ENCODE data around the gene UFM1.
"Not testable (repeated sequence)": the region's sequence is repeated elsewhere in the genome, so short reads cannot be mapped to it uniquely, and the experiment has no call there.

Gene UFM1

DNA sequence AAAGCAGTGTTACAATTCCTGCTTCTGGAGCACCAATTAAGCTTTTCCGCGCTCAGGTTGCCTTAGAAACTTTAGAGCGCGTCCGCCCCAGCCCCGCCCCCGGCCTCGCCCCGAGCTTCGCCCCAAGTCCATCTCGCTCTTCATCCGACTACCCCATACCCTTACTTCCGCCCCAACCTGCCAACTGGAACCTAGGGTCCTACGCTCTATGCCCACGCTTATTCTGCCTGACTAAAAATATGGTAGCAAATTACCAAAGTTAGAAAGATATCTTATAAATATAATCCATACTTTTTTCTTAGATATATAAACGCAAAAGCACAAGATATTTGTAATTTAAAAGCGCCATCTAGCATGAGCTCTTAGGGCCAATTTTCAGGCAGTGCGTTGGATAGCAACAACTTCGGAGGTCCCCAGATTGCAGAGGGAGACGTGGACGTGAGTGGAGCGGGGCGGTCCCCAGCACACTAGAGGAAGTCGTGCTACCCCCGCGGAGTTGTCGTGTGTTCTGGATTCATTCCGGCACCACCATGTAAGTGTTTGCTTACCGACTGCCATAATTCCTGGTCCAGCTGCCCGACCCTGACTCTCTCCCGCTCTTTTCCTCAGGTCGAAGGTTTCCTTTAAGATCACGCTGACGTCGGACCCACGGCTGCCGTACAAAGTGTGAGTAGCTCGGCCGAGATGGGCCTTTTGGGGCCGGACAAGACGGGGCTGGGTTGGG, at the start of gene UFM1:
TSS of gene UFM1 (plus strand) at position 462 of the 724 bp plus-strand sequence. CDS start at position 531, 69 bp downstream.
- peak; percentile 25 to 91 (median 77) for DNase-seq

GRCh38 chr13:38301236-38301635, 48.4 kb upstream of the UFM1 start:
- no peak for DNase-seq

GRCh38 chr13:38303816-38304320, 45.8 kb upstream of the UFM1 start:
- DNase-seq, result peak in 1 of 56 donors; percentile 1

- DNase-seq, result no peak
These were observed 40.9 kb upstream of the UFM1 start for GRCh38 chr13:38308736-38309135.

- DNase-seq, result no peak
These were observed 40.3 kb upstream of the UFM1 start for GRCh38 chr13:38309397-38309796.

GRCh38 chr13:38311175-38311574, 38.5 kb upstream of the UFM1 start:
- DNase-seq, result not testable (repeated sequence)

GRCh38 chr13:38316129-38316528, 33.5 kb upstream of the UFM1 start:
- DNase-seq, result no peak

- no peak for DNase-seq
These were observed 28.0 kb upstream of the UFM1 start for GRCh38 chr13:38321654-38322053.

DNA sequence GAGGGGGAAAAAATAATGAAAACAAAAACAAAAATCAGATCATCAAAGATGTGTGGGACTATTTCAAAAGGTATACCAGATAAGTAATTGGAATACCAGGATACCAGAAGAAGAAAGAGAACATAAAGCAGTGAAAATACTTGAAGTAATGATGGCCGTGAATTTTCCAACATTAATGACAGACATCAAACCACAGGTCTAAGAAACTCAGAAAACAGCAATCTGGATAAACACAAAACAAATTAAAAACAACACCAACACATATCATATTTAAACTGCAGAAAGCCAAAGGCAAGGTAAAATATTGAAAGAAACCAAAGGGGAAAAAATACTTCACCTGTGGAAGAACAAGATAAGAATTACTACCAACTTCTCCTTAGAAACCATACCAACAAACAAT, 24.2 kb upstream of the UFM1 start:
- no peak for DNase-seq

DNA sequence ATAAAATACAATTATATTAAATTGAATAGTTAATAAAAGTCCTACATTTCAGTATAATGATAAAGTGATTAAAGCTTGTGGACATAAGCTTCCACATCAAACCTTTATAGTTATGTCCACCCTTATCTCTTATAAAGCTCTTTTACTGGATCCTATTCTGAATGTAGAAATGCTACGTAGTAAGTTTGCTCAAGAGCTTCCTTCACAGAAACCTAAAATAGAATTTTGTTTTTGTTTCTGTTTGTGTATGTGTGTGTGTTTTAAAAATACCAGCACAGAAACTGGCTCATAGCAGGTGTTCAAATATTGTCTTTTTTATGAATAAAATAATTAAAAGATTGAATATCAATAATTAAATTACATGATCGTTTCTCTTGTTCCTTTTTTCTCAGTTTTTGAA, 21.0 kb upstream of the UFM1 start:
- no peak for DNase-seq

GRCh38 chr13:38334845-38335244, 14.8 kb upstream of the UFM1 start:
- no peak for DNase-seq

- DNase-seq, result no peak
These were observed 11.6 kb upstream of the UFM1 start for GRCh38 chr13:38338089-38338488.

DNA sequence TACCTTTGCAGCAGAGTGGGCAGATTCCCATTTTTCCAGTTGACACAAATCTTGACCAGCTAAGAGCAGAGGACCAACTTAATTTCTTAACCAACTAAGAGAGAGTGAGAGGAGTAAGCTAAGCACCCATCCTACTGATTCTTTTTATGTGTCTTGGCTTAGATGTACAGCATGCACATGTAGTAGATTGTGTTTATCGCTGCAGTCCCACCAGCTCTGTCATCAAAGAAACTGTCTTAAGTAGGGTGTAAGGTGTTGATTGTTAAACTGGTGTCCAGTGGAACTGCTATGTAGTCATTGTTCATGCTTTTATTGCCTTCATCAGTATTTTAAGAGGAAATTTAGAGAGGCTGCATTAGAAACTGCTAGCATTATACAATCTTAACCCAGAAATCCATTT, 9.0 kb upstream of the UFM1 start:
- DNase-seq, result no peak

GRCh38 chr13:38341149-38341692, 8.4 kb upstream of the UFM1 start:
- DNase-seq, result no peak

DNA sequence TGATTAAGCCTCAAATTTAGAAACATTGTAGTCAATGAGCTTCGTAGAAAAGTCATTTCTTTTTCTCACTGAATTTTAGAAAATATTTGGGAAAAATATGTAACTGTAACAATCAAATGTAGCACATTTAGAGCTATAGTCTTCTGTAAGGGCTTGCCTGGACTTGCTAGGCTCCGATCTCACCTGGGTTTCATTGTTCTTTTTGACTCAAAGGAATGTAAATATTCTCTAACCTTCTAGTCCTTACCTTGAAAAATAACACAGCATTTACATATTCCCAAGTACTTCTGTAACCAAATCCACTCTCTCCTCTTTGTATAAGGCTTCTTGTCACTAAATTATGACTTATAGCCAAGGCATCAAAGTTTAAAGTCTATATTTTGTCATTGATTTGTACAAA, 2.9 kb upstream of the UFM1 start:
- no peak for DNase-seq

- DNase-seq, result peak in 6 of 56 donors; percentile 1 to 40 (median 20)
These were observed 726 bp upstream of the UFM1 start for GRCh38 chr13:38348861-38349389.

DNA sequence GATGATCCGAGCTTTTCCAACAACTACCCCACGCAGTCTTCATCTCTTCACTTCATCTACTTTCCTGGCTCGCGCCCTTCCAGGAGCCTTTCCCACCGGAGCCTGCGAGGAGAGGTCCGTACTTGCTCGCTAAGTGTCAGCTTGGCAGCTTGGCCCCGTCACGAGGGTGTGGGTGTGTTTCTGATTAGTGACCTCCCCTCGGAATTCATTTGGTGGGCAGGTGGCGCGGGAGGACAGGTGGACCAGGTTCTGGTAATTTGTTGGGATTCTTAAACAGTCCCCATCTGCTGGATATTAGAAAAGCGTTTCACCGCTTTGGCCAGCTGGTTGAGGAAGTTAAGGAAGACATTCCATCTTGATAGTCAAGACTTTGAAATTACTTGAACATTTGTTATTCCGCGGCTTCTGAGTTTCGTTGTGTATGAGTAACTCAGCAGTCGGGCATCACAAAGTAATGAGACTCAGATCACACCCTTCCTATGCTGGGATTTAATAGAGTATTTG, 515 bp downstream of the UFM1 start:
- peak in 27 of 56 donors; percentile 6 to 75 (median 54) for DNase-seq

- no peak for DNase-seq
These were observed 6.0 kb downstream of the UFM1 start for GRCh38 chr13:38355595-38356119.

- DNase-seq, result no peak
These were observed 9.0 kb downstream of the UFM1 start for GRCh38 chr13:38358684-38359083.

GRCh38 chr13:38361542-38362262, 12.1 kb downstream of the UFM1 start:
- DNase-seq, result peak in 1 of 56 donors; percentile 0

GRCh38 chr13:38363219-38363618, 13.6 kb downstream of the UFM1 start:
- no peak for DNase-seq

DNA sequence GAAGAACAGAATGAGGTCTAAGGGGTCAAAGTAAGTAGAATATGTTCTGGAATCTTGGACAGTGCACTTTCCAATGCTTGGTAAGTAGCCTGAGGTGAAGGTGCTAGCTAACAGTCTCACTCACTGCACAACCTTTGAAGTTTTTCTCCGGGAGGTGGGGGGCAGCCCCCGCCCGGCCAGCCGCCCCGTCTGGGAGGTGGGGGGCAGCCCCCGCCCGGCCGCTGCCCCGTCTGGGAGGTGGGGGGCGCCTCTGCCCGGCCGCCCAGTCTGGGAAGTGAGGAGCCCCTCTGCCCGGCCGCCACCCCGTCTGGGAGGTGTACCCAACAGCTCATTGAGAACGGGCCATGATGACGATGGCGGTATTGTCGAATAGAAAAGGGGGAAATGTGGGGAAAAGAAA, 14.1 kb downstream of the UFM1 start:
- DNase-seq, result not testable (repeated sequence)

All from amygdala (tissue), 56 donors.